ENCODE results near the gene ATG9A. TPM values are rescaled to one million over a fixed set of nuclear protein-coding genes. Genes with fewer than 3 reads are reported as not detected.

The ATG9A gene
- total RNA-seq, 4 donors from 2014 or later: 23.4 to 40.0 (median 30.5) TPM

DNA sequence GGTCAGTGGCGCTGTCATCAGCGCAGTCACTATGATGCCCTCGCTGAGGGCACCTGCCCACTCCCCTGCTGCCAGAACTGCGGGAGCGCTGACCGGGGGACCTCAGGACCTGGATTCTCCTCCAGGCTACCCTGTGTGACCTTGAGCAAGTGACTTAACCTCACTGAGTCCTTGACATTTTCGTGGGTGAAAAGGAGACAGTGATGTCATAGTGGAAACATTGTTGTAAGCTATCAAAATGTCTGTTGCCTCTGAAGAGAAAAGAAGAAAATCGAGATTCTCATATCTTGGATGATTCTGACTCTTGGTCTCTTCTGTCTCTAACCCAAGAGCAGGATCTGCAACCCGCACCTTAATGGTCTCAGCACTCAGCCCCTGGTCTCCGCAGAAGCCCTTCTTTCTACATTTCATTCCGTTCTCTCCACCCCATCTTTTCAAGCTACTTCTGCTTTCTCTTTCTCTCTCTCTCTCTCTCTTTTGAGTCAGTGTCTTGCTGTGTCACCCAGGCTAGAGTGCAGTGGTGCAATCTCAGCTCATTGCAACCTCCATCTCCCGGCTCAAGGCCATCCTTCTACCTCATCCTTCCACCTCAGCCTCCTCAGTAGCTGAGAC is 25.3 kb upstream of the ATG9A start:
- Histone ChIP-seq H3K4me1 (peaks cover 0 to 49% (median 24%) of the 10 kb centered on the region in 4 donors), H3K36me3 (peaks cover 0 to 6% (median 0%) of the 10 kb centered on the region in 3 donors), H3K27ac (peak overlapping the region in 3 of 4 donors; percentile 33 to 89 (median 76)), H3K4me3 (peak overlapping the region; percentile 49 to 81 (median 68)), H3K9me3 (no peaks in the 10 kb centered on the region), H3K27me3 (peaks cover 0 to 43% of the 10 kb centered on the region in 2 donors)
- no peak for DNase-seq (ENCODE audit: low spot score in 2 of 2)
- TF ChIP-seq CTCF (IDR thresholded peaks at IDR 0.05) (no peak), EP300 (IDR thresholded peaks at IDR 0.05) (no peak), POLR2A (IDR thresholded peaks at IDR 0.05) (no peak)
- WGBS, 2 donors: 19 to 22% methylated on average over 10 to 11 of the region's 12 CpGs

DNA sequence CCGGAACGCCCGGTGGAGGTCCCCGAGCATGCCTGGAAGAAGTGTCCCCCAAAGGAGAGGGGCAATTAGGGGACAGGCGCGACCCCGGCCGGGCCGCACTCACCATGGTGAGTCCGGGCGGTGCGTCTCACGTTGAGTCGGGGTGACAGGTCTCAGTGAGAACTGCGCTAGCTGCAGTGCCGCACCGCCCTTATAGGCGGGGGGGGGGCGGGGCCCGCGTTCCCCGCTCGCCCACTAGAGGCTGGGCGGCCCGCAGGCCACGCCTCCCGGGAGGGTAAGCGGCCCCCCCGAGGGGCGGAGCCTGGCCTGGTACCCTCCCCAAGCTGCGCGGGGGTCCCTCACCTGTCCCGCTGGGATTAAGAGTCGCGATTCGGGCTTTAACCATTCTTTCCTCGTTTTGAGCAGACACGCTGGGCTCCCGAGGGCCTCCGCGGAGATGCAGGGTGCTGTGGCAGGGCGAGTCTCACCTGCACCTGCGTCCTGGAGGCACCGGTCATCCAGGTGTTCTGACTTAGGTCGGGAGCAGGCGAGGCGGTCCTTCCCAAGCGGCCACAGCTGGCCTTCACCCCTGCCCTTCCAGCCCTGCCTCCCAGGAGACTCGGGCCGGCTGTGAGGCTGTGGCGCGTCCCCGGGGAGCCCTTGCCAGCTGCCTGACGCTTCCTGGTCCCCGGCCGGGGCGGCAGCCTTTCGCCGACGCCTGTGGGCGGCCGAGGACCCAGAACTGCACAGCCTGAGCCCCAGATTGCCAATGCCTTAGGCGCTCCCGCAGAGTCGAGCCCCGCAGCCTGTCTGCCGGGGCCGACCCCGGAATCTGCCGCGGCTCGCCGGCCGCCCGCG is 24.5 kb upstream of the ATG9A start, which contains the start of gene TUBA4A:
Gene TUBA4A, minus strand, starts transcription at position 166 of the 837 bp plus-strand sequence. Its CDS starts 60 bp downstream, at position 106.
- Histone ChIP-seq H3K36me3 (peaks cover 0 to 9% (median 0%) of the 10 kb centered on the region in 3 donors), H3K27me3 (peaks cover 0 to 41% of the 10 kb centered on the region in 2 donors), H3K9me3 (no peaks in the 10 kb centered on the region), H3K4me1 (peaks cover 0 to 56% (median 32%) of the 10 kb centered on the region in 4 donors), H3K27ac (peak within 1 kb of the TSS; percentile 7 to 89 (median 70)), H3K4me3 (peak within 1 kb of the TSS; percentile 49 to 81 (median 68))
- TF ChIP-seq CTCF (IDR thresholded peaks at IDR 0.05): peak in 3 of 5 experiments; percentile 12 to 46 (median 41)
- TF ChIP-seq POLR2A (IDR thresholded peaks at IDR 0.05): peak; percentile 68 to 91
- TF ChIP-seq EP300 (IDR thresholded peaks at IDR 0.05): peak; percentile 55 to 90
- WGBS, 2 donors: 0% methylated on average over 21 to 34 of the region's 76 CpGs
- peak; percentile 65 to 69 for DNase-seq (ENCODE audit: low spot score in 2 of 2)

GRCh38 chr2:219252900-219253752 is 23.7 kb upstream of the ATG9A start, which contains the start of gene TUBA4B:
TUBA4B (plus strand) TSS chr2:219253243; CDS start chr2:219253408, 165 bp downstream.
- H3K4me1 ChIP-seq: peaks cover 0 to 61% (median 33%) of the 10 kb centered on the region in 4 donors
- H3K27ac ChIP-seq: peak within 1 kb of the TSS; percentile 7 to 89 (median 70)
- peak within 1 kb of the TSS; percentile 49 to 81 (median 68) for H3K4me3 ChIP-seq
- DNase-seq (ENCODE audit: low spot score in 2 of 2): no peak
- TF ChIP-seq CTCF (IDR thresholded peaks at IDR 0.05): no peak
- TF ChIP-seq POLR2A (IDR thresholded peaks at IDR 0.05): no peak
- TF ChIP-seq EP300 (IDR thresholded peaks at IDR 0.05): no peak
- H3K9me3 ChIP-seq: no peaks in the 10 kb centered on the region
- 2 to 3% methylated on average over 34 to 49 of the region's 49 CpGs for WGBS, 2 donors
- H3K36me3 ChIP-seq: peaks cover 0 to 18% (median 0%) of the 10 kb centered on the region in 3 donors
- H3K27me3 ChIP-seq: peaks cover 0 to 38% of the 10 kb centered on the region in 2 donors

GRCh38 chr2:219252570-219252899 is 23.1 kb upstream of the ATG9A start:
- peak overlapping the region; percentile 49 to 81 (median 68) for H3K4me3 ChIP-seq
- no peak for TF ChIP-seq CTCF (IDR thresholded peaks at IDR 0.05)
- TF ChIP-seq POLR2A (IDR thresholded peaks at IDR 0.05): no peak
- TF ChIP-seq EP300 (IDR thresholded peaks at IDR 0.05): no peak
- peaks cover 0 to 24% (median 0%) of the 10 kb centered on the region in 3 donors for H3K36me3 ChIP-seq
- peaks cover 0 to 36% of the 10 kb centered on the region in 2 donors for H3K27me3 ChIP-seq
- peak overlapping the region in 3 of 4 donors; percentile 63 to 89 (median 76) for H3K27ac ChIP-seq
- peaks cover 0 to 61% (median 33%) of the 10 kb centered on the region in 4 donors for H3K4me1 ChIP-seq
- no peak for DNase-seq (ENCODE audit: low spot score in 2 of 2)
- 13 to 21% methylated on average over 9 of the region's 9 CpGs for whole genome bisulfite sequencing, 2 donors
- H3K9me3 ChIP-seq: no peaks in the 10 kb centered on the region
